OCI-LY1 (cell line): ENCODE data around the gene ENO4.

Source experiments
- EZH2 ChIP-seq: fragments of 200-600 bp; sonication (generic), shearing (Covaris generic); IDR thresholded peaks from 2 replicates; pipeline ENCODE4 v1.8.0; 2017; ENCODE audit warnings: borderline replicate concordance, mixed run types, mild to moderate bottlenecking, antibody characterized with exemption, low read length, moderate library complexity, mixed read lengths
- TF ChIP-seq, protein P1 (sequence below): fragments of 200-600 bp; sonication (generic), shearing (Covaris generic); IDR thresholded peaks from 2 replicates; pipeline ENCODE4 v1.5.1; 2017; ENCODE audit warnings: mild to moderate bottlenecking, antibody characterized with exemption, low read length, moderate library complexity, mixed read lengths

DNA sequence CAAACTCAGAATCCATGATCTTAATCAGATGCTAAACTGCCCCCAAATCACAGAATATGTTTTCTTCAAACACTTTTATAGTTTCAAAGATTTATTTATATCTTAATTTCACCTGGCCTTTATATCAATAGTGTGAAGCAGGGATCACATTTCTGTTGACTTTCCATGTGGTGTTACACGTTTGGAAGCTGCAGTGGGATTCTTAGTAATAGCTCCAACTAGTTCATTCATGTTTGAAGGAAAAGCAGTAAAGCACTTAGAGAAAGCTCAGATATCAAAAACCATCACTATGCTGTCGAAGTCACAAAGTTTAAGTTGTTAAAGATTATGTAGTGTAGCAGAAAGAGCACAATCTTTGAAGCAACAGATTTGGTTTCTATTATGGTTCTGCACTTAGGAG, 16.8 kb downstream of the ENO4 start:
- TF ChIP-seq, protein P1, sequence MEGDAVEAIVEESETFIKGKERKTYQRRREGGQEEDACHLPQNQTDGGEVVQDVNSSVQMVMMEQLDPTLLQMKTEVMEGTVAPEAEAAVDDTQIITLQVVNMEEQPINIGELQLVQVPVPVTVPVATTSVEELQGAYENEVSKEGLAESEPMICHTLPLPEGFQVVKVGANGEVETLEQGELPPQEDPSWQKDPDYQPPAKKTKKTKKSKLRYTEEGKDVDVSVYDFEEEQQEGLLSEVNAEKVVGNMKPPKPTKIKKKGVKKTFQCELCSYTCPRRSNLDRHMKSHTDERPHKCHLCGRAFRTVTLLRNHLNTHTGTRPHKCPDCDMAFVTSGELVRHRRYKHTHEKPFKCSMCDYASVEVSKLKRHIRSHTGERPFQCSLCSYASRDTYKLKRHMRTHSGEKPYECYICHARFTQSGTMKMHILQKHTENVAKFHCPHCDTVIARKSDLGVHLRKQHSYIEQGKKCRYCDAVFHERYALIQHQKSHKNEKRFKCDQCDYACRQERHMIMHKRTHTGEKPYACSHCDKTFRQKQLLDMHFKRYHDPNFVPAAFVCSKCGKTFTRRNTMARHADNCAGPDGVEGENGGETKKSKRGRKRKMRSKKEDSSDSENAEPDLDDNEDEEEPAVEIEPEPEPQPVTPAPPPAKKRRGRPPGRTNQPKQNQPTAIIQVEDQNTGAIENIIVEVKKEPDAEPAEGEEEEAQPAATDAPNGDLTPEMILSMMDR = no peak
- no peak for TF ChIP-seq EZH2
